ENCODE measurements around the gene ATRN.

ATRN gene

DNA sequence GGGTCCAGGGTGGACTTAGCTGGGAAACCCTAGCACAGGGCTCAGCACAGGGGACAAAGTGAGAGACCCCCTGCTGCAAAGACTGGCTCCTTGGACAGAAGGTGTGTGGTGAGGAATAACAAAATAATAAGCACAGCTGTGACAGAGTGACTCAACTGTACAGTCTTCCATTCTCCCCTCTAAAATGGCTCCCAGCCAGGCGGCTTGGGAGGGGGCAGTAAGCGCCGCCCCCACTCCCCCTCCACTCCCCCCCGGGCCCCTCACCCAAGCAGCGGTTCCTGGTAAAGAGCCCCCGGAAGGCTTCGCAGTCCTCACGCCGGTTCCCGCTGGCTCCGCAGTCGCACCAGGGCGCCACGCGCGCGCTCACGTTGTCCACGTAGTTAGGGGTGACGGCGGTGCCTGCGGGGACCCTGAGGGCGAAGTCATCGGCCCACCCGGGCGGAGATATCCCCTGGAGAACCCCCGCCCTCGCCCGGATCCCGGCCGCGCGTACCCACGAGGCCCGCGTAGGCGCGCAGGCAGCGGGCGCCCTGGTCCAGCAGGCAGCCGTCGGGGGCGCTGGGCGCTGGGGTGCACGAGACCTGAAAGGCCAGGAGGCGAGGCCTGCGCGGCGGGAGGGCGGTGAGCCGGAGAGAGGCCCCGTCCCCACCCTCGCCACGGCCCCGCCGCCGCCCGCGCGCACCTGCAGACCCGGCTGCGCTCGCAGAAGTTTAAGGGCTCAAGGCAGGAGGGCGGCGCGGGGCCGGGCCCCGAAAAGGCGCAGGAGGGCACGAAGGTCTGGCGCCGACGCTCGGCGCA, 189.6 kb downstream of the ATRN start:
- DNase-seq, result no peak

DNA sequence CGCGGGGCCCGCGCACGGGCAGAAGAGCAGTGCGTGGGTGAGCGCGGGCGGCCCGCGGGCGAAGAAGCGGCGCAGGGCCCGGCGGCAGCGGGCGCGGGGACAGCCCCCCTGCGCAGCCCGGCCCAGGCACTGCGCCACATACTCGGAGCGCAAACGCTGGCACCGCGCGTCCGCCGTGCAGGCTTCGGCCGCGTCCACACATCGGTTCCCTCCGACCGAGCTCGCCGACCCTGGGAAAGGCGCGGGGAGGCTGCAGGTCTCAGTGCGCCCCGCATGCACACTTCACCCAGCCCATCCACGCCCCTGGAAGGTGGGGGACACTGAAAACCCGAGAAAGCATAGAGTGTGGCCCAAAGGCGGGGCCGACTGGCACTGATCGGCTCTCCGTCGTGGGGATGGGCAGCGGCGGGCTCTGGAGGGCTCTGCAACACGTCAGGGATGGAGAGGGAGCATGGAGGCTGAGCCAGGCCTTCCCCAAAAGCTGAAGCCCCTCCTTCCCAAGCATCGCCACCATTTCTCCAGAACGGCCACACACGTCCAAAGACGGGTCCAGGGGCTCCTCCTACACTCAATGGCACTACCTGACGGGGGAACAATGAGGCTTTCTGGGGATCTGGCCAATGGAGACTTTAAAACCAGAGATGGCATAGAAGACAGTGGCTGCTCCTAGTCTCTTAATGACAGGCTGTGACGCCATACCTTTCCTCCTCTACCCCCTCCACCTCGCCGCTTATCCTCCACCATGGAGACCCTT, 190.4 kb downstream of the ATRN start:
- no peak for DNase-seq

DNA sequence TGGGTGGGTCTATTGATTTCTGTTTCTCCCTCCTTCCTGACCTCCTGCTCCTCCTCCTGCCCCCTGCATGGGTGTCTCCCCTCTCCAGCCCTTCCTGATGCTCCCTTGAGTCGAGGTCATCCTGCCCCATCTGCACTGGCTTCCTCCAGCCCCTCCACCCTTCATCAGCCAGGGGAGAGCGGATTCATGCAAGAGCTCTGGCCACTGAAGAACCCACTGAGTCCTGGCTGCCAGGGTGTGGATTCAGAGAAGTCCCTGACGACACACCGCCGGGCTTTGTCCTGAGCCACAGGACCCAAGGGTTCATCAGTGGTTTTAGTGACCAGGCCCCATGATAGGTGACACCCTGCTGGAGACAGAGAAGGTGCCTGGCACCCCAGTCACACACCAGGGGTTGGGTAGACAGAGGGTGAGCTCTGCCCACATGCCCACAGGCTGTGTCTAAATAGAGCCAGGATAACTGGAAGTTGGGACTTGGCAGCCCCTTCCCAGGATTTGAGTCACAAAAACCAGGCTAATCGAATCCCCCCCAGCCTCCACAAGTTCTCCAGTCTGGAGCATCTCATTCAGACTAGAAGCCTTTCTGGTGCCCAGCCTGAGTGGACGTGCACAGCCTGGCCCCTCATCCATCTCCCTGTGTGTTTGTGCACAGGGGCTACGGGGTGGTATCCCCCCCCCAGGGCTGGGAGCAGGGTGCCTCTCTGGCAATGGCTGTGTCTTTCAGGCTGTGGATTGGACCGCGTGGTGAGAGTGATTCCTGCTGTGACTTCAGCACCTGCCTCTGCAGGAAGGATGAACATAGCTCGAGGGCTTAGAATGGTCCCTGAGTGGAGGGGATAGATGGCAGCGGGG, 191.2 kb downstream of the ATRN start:
- DNase-seq, result no peak

DNA sequence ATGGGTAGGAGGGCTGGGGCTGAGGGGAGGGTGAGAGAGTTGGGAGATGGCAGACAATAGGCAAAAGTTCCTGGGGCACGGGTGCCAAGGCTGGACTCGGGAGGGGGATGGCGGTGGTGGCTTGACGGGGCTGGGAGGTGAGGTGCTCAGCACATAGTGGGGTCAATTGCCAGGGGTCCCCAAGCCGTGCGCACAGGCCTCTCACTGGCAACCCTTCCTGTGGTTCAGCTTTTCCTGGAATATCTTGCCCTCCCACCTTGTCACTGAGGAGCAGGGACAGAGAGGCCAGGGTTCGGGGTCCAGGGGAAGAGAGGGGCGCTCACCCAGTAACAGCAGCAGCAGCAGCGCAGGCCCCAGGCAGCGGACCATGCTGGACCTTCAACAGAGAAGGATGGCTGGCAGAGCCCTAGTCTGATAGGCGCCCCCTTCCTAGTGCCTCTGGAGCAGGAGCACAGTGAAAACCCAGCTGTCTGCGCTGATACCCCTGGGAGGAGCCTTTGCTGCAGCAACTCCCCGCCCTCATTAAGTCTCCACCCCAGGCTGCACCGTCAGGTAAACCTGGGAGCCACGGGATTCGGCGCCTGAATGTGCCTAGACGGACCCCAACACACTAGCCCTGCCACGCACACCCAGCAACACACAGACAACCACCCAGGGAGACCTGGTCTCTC, 192.3 kb downstream of the ATRN start, which contains the start of gene GFRA4:
Gene GFRA4, minus strand, starts transcription at position 369 of the 671 bp plus-strand sequence. Its CDS starts 0 bp downstream, at position 369.
- no peak for DNase-seq

DNA sequence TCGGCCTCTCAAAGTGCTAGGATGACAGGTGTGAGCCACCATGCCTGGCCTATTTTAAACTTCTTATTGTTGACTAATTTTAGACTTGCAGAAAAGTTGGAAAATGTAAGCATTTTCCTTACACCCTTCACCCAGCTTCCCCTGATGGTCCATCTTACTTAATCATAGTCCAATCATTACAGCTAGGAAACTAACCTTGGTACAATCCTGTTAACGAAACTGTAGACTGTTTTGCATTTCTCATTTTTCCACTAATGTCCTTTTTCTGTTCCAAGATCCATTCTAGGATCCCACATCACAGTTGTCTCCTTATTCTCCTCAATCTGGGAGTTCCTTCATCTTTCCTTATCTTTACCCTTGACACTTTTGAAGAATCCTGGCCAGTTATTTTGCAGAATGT, 193.0 kb downstream of the ATRN start:
- DNase-seq, result no peak

DNA sequence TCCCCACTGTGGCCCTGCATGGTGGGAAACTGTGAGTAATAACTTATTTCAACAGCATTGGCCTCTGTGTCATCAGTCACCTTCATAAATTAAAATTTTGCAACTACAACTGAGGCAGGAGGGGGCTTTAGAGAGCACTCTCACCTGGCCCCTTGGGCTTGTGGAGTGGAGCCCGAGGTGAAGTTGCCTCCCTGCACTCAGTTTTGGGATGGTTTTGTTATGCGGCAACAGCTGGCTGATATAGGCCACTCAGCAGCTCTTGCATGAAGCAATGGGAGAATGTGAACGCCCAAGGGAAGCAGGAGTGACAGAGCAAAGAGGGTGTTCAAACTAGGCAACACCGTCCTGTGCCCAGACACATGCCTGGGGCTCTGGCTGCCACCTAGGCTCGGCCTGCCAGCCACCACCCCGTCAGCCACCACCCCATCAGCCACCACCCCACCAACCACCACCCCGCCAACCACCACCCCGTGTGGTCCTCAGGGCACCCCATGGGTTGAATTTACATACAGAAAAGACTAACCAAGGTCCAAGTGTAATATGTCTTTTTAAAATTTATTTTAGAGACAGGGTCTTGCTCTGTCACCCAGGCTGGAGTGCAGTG, 196.7 kb downstream of the ATRN start:
- no peak for DNase-seq

DNA sequence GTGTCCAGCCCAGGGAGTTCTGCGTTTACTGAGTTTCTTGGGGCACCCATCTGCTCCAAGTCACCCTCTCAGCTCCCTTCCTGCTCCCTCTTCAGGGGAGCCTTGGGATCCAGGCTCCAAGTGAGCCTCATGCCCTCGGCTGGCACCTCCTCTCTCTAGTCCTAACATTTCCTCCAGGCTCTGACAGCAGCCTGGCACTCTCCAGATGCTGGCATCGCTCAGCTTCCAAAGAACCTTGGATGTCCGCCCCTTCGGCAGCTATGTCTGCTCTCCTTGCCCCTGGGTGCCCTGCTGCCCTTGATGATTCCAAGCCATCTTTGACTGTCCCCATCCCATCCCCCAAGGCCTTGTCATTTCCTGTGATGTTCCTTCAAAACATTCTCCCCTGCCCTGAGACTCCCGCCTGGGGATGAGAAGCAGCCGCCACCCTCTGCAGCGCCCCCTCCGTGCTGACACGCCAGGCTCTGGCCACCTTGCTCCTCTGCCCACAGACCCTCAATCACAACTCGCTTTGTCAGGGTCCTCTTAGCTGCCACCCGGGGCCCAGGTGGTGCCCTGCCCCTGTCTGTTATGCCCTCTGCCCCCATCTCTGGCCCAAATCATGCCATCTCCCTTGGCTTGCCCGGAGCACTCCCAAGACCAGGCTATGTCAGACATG, 199.0 kb downstream of the ATRN start:
- no peak for DNase-seq

DNA sequence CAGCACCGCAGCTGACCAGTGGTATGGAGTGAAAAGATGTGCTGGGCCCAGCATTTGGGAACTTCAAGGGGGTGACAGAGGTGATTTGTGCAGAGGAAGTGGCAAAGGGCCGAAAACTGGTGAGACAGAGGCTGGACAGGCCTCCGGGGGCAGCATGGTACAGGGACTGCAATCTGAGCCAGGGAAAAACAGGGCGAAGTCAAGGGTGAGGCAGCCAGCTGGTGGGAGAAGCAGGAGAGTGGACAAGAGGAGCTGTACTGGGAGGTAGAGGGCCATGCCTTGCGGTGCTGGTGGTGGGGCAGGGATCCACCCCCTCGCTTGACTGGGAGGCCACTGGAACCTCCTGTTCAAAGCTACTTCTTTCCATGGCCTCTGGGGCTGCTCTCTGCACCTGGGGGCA, 199.7 kb downstream of the ATRN start:
- no peak for DNase-seq

DNA sequence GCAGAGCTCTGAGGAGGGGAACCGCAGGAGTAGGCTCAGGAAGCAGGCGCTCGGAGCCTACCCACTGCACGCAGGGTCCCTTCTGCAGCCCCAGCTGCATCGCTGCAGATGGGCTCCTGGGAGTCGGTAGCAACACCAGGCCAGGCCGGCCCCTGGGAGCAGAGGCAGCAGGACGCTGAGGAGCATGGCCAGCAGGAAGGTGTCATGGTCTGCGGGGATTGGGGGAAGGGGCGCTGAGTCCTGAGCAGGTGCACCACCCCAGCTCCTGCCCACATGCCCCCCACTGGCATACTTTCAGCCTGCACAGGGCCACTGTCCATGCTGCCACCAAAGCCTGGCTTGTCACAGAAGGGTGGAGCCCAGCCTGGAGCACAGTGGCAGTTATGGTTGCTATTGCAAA, 200.1 kb downstream of the ATRN start:
- no peak for DNase-seq

DNA sequence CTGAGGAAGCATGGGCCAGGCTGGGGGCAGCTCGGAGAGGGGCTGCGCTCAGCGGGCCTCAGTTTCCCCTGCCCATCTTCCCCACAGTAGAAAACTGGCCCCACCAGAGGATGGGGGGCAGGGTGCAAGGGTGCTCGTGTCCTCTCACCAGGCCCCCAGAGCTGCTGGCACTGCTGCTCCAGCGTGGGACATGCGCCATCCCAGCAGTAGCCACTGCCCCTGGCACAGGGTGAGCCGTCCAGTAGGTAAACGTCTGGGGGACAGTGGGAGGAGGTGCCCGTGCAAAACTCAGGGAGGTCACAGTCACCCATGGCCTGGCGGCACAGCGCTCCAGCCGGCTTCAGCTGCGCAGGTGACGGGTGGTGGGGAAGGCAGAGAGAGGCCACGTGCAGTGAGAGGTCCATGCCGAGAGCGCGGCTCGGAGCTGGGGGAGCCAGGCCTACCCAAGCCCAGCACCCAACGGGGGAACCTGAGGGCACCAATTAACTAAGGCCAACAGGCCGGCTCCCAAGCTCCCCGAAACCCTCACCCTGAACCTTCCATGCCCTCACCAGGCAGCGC, 201.2 kb downstream of the ATRN start:
- DNase-seq, result no peak

DNA sequence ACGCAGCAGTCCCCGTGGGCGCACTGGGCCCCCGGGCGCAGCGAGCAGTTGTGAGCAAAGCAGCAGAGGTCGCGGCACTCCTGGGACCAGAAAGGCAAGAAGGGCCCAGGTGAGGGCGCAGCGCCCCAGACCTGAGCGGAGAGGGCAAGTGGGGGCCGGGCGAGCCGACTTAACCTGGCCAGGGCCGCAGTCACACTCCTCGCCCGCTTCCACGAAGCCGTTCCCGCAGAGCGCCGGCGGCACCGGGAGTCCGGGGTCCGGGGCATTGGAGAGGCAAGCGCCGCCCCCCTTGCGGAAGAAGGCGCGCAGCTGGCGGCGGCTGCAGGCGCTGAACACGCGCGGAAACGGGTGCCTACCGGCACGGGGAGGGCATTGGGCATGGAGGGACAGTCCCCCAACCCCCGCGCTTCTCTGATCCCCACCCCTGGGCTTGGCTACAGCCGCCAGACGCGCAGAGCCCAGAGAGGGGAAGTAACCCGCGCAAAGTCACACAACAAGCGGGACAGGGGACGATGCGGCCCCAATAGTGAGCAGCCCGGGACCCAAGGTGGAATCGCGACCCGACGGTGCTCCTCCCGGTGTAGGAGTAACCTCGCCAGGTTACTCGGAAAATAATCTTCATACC, 201.8 kb downstream of the ATRN start:
- no peak for DNase-seq

DNA sequence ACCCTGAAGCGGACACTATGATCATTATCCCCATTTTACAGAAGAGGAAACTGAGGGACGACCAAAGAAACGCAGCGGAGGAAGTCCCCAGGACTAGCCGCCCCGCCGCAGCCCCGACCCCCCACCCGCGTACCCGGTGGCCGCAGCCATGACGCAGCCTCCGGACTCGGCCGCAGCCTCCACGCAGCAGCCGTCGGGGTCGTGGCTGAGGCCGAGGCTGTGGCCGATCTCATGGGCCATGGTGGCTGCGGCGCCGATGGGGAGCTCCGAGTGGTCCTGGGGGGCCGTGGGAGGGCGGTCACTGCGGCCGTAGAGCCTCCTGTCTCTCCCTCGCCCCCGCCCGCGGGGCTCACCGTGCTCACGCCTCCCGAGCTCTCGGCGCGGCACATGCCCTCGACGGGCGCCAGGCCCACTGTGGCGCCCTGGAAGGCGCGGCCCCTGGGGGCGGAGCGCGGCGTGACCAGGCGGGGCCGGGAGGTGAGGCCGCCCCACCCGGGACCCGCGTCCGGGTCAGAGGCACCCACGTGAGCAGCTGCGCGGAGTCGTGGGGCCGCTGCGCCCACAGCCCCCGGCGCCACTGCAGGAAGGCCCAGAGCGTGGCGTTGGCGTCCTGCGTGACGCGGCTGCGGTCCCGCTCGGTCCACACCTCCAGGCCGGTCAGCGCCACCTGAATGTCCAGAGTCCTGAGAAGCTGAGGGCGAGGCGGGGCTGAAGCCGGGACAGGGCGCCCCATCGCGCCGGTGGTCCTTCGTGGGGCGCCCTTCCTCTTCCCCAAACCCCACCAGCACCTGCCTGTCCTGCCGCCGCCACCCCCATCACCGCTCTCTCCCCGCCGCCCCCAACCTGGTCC, 202.6 kb downstream of the ATRN start:
- DNase-seq, result no peak

DNA sequence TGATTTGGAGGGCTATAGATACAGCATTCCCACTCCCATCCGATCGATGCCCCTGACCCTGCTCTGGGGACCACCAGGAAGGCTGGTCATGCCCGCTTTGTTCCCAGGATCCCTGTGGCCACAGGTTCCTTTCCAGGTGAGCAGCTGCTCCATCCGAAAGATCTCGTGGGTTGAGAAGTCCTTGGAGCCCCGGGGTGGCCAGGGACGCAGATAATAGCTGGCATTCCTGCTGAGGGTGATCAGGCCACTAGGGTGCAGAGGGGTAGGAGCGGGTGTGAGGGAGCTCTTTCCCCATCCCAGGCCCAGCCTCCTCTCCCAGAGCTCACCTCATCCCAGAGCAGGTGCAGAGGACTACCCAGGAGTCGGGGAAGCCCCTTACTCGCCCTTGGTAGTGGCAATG, 203.6 kb downstream of the ATRN start:
- no peak for DNase-seq

DNA sequence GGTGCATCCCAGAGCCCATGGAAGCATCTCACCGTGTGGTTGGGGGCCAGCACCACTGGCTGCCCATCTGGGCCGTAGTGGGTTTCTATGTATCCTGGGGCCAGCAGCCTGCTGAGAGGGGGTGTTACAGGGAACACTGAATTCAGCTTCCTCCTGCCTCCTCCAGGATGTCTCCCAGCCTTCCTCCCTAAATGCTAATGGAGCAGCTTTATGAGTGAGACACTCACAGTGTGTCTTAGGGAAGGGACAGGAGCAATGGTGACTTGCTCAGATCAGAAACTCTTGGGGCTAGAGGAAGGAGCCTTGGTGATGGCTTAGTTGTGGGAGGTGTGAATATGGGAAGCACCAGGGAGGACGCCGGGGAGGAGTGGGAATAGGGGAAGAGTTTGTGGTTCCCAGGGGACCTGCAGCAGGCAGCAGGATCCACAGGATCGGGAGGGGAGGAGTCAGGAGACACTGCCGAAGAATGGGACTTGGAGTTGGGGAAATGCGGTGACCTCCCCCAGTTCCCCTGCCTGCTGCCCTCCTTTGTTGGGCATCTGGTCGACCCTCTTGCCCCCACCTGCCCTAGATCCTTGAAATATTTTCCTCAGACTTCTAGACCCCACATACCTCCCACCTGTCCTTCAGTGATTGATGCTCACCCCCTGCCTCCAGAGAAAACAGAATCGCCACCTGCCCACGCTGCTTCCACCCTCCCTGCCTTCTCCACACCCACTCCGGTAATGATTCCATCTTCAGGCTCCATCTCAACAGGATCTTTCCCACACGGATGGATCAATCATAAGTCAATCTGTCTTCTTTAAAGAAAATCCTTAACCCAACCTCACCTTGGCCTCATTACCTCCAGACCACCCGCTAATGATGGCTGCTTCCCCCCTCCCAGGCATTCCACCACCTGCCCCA, 204.4 kb downstream of the ATRN start:
- DNase-seq, result no peak

DNA sequence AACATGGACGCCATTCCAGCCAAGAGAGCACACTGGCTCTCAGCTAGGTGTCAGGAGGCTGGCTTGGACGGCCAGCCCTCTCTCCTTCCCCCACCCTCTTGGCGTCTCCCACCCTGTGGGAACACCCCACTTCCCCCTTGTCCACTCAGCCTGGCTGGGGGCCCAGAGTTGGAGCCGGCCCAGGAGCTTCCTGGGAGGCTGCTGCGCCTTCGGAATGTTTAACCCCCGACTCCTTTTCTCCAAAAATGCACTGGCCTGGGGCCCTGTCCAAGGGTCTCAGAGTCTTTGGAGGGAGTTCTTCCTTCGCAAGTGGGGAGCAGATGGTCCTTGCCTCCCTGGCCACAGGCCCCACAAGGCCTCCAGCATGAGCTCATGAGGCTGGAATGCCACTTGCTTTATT, 206.9 kb downstream of the ATRN start:
- no peak for DNase-seq

DNA sequence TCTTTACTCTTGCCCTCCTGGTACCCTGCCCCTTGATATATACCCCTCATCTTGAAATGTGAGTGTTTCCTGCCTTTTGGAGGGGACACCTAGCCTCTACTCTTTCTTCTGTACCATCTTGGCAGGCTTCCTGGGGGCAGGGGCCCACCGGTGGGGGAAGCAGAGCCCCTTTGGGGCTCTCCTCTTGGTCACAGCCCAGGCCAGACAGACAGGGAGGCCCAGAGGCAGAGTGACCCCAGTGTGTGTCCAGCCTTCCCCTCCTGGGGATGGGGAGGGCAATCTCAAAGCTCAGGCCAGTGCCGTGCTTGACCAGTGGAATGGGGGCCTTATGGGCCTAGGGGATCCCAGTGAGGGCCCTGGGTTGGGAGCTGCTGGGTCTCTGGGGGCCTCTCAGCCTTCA, 207.4 kb downstream of the ATRN start:
- DNase-seq, result no peak

DNA sequence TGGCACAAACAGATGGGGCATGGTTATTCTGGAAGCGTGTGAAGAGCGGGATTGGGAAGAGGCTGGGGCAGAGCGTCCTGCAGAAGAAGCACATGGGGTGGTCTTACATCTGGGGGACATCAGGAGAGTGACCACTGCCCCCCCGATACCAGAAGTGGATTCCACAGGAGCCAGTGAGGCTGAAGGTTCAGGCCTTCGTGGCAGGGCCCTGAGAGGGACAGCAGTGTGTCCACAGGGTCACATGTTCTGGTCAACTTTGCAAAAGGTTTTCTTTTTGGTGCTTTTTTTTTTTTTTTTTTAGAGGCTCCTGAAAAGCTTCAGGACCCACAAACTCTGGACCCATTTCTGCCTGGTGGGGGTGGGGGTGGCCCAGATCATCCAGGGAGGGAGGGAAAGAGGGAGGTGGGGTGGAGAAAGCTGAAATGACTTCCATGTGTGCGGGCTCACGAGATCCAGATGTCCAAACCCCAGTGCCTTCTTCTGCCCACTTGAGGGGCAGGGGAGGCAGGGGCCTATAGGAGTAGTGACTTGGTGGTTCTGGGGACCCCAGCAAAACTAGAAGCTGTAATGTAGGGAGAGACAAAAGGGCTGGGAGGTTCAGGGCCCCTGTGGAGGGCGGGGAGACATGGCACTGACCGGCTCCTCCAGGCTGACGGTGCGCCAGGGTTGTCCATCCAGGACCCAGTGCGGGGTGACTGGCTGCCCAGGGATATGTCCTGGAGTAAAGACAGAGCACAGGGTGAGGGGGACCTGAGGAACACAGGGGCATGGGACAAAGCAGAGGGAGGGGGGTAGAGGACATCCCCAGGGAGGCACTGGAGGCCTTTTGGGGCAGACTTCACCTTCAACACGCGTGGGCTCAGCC, 208.3 kb downstream of the ATRN start:
- no peak for DNase-seq
